K562 (cell line): Measurements from ENCODE around the gene SNRNP70. TPM values are rescaled to one million over a fixed set of nuclear protein-coding genes. Genes with fewer than 3 reads are reported as not detected.

Source experiments
- ATAC-seq: fragments of 200-7000 bp; cut with Tn5 transposase; 3 replicates; pipeline ENCODE4 v1.9.1; 2020; ENCODE audit warnings: moderate library complexity
- BruUV-seq: library from RNA; stranded (reverse); fragments of 400-500 nt; replicated peaks from 2 replicates; lab custom pipeline; 2021; lab: Mats Ljungman, UMichigan
- CTCF ChIA-PET: fragments of 300-600 bp; formaldehyde crosslinking; extraction: SDS; loops from one replicate; lab custom pipeline; 2021; ENCODE audit warnings: low intra/inter-chr PET ratio; lab: Yijun Ruan, JAX
- POLR2A ChIA-PET: fragments of 300-600, 350-650 bp; sonication (Branson Sonifier 250); formaldehyde crosslinking; extraction: SDS; loops from one replicate; lab custom pipeline; 2021; ENCODE audit warnings: antibody characterized with exemption, inconsistent platforms; lab: Yijun Ruan, JAX
- DNase-seq, 4 experiments: peaks; one replicate each; pipeline versions ENCODE4 v3.0.0 to v3.0.0-alpha.2; 2011 to 2018; ENCODE audit warnings: low spot score in 3 of 4, mixed read lengths in 3 of 4; ENCODE audit errors: extremely low read depth in 1 of 4
- FAIRE-seq: peaks from 2 replicates; lab custom pipeline; 2011; peaks lifted over from hg19 to GRCh38; lab: Jason Lieb, UNC
- H2AFZ ChIP-seq: 2 replicates; pipeline ENCODE4 v1.6.0; 2011; ENCODE audit warnings: low read depth, low read length, control low read depth, inconsistent platforms
- H3K27ac ChIP-seq: fragments of 200-600 bp; 3 replicates; pipeline ENCODE4 v1.8.0; 2011; ENCODE audit warnings: low read depth, mild to moderate bottlenecking, control low read depth, inconsistent platforms, low read length, moderate library complexity, mixed read lengths; ENCODE audit errors: extremely low read depth
- H3K27me3 ChIP-seq, 2 experiments: fragments of 300-600 bp in 1 of 2; 2 replicates in 1 of 2; 3 replicates in 1 of 2; pipeline versions ENCODE4 v1.6.0 to v1.8.0; 2011; ENCODE audit warnings: inconsistent platforms in 2 of 2, low read length in 2 of 2, mild to moderate bottlenecking in 1 of 2, mixed read lengths in 1 of 2, moderate library complexity in 1 of 2; ENCODE audit not compliant: control insufficient read depth in 2 of 2, insufficient read depth in 2 of 2
- H3K36me3 ChIP-seq: fragments of 300-600 bp; 3 replicates; pipeline ENCODE4 v1.8.0; 2011; ENCODE audit warnings: mild to moderate bottlenecking, low read length, inconsistent platforms; ENCODE audit not compliant: control insufficient read depth, insufficient read depth
- H3K4me1 ChIP-seq, 2 experiments: fragments of 200-600 bp in 1 of 2; replicated peaks in 1 of 2; 2 replicates in 1 of 2; 3 replicates in 1 of 2; pipeline versions ENCODE4 v1.5.1 to v1.8.0; 2011; ENCODE audit warnings: inconsistent platforms in 2 of 2, low read length in 2 of 2, mild to moderate bottlenecking in 1 of 2, mixed read lengths in 1 of 2, moderate library complexity in 1 of 2; ENCODE audit not compliant: control insufficient read depth in 2 of 2, insufficient read depth in 2 of 2
- H3K4me2 ChIP-seq: 2 replicates; pipeline ENCODE4 v1.6.1; 2011; ENCODE audit warnings: low read length, control low read depth, inconsistent platforms, mixed read lengths; ENCODE audit not compliant: insufficient read depth
- H3K4me3 ChIP-seq: fragments of 200-600 bp; sonication (generic), shearing (Covaris generic); 2 replicates; pipeline ENCODE4 v1.5.1; 2016; ENCODE audit warnings: control low read depth, inconsistent platforms
- H3K79me2 ChIP-seq: fragments of 200-600 bp; 3 replicates; pipeline ENCODE4 v1.8.0; 2011; ENCODE audit warnings: low read length, inconsistent platforms; ENCODE audit not compliant: control insufficient read depth, insufficient read depth
- H3K9ac ChIP-seq, 2 experiments: 2 replicates each; pipeline versions ENCODE4 v1.6.0 to v1.6.1; 2011; ENCODE audit warnings: low read depth in 2 of 2, low read length in 2 of 2, control low read depth in 1 of 2, inconsistent platforms in 1 of 2, mild to moderate bottlenecking in 1 of 2, mixed read lengths in 1 of 2; ENCODE audit not compliant: insufficient read depth in 1 of 2
- H3K9me1 ChIP-seq: one replicate; pipeline ENCODE4 v1.6.0; 2011; ENCODE audit warnings: inconsistent platforms, mild to moderate bottlenecking, low read length, moderate library complexity; ENCODE audit not compliant: control insufficient read depth, insufficient read depth
- H3K9me3 ChIP-seq: replicated peaks from 2 replicates; pipeline ENCODE4 v1.5.1; 2011; ENCODE audit warnings: low read depth, low read length, inconsistent platforms; ENCODE audit not compliant: control insufficient read depth, insufficient read depth
- H4K20me1 ChIP-seq: replicated peaks from 2 replicates; pipeline ENCODE4 v1.6.1; 2011; ENCODE audit warnings: low read length, inconsistent platforms, mixed read lengths; ENCODE audit not compliant: control insufficient read depth, insufficient read depth
- POLR2A ChIP-seq: fragments of 450-650 bp; conservative IDR thresholded peaks from 2 replicates; pipeline ENCODE4 v1.6.1; 2016
- RBFOX2 ChIP-seq: fragments of 200-400 bp; formaldehyde crosslinking; IDR thresholded peaks from 2 replicates; pipeline ENCODE4 v1.6.1; 2017; ENCODE audit warnings: low read depth, mild to moderate bottlenecking, low read length, moderate library complexity
- RFX1 ChIP-seq: fragments of 450-650 bp; IDR thresholded peaks from 2 replicates; pipeline ENCODE4 v1.6.1; 2016; ENCODE audit warnings: mild to moderate bottlenecking, moderate library complexity
- WGBS: fragments of 100-300 bp; shearing (Covaris generic); methylation state at CpG from one replicate; pipeline ENCODE4 v1.1.6; 2016; ENCODE audit warnings: low coverage, mixed read lengths; ENCODE audit not compliant: insufficient coverage; ENCODE audit errors: missing lambda C conversion rate; 5-methylcytosine and 5-hydroxymethylcytosine counted together
- in situ Hi-C: fragments of 300-500 bp; cut with MboI; formaldehyde crosslinking; loops from 4 replicates; pipeline ENCODE4 v1.15.0; 2018; ENCODE audit warnings: inconsistent platforms, mixed read lengths
- intact Hi-C: fragments of 100-400 bp; cut with micrococcal nuclease; formaldehyde crosslinking; loops from 2 replicates; pipeline ENCODE4 v1.14.2; 2022
- polyA plus RNA-seq, 8 experiments: library from polyadenylated mRNA; depleted of rRNA in 4 of 8; stranded (reverse) in 5 of 8; unstranded in 3 of 8; fragments of >200 nt; fragmentation: Nextera tagmentation in 2 of 8; fragmentation: Illumina TruSeq in 1 of 8; extraction: Ambion mirVana in 2 of 8; extraction: Trizol in 1 of 8; gene quantifications; 2 replicates each; pipeline versions ENCODE4 v1.2.1 to v1.2.3, GENCODE V29; 2011 to 2014; ENCODE audit warnings: inconsistent platforms in 1 of 8, missing spikeins in 1 of 8
- total RNA-seq, 7 experiments: library from RNA; depleted of rRNA in 6 of 7; stranded (reverse); fragments of >200 nt in 6 of 7; fragmentation: Illumina TruSeq in 2 of 7; extraction: Trizol in 2 of 7; gene quantifications; 2 replicates each; pipeline versions ENCODE4 v1.2.1 to v1.2.3, GENCODE V29; 2011 to 2021; ENCODE audit warnings: low replicate concordance in 1 of 7
- TF ChIP-seq, protein P1 (sequence below), 2 experiments: fragments of 450-650 bp in 1 of 2; IDR thresholded peaks; 2 replicates each; pipeline ENCODE4 v1.6.1; 2011 to 2017; ENCODE audit warnings: low read depth in 2 of 2, antibody characterized with exemption in 1 of 2, borderline replicate concordance in 1 of 2, low read length in 1 of 2, mild to moderate bottlenecking in 1 of 2, mixed read lengths in 1 of 2; ENCODE audit not compliant: control insufficient read depth in 1 of 2

The SNRNP70 gene
- total and polyA plus RNA-seq, 9 of the 15 experiments (the other 6 are each of a cell fraction or from before 2014, with no cell fraction given) = 2.8 to 496 (median 136) TPM

DNA sequence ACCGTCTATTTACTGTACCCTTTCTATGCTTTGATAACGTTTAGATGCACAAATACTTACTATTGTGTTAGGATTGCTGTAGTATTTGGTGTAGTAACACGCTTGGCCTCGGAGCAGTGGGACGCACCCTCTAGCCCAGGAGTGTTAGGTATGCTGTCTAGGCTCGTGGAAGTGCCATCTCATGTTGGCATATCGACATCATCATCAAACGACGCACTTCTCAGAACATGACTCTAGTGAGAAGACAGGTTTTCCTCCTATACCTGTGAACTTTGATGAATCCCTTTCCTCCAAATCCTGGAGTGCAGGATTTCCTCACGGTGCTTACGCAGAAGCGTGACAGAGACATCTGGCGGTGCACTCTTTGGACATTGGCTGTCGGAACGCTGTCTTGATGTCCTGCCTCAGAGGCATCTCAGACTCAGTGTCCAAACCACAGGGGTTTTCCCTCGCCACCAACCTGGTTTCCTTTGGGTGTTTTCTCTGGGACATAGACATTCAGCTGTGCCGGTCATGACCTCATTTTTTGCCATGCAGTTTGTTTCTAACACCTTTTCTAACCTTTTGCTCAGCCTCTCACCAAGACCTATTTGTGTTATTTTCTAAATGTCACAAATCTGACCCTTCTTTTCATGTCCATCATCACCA lies 6.3 kb downstream of the SNRNP70 start:
- in situ Hi-C loops = no loop called here
- POLR2A ChIA-PET = no interaction called here
- H3K27ac ChIP-seq = no peak overlapping the region
- CTCF ChIA-PET = no interaction called here
- no peak overlapping the region for H3K4me3 ChIP-seq
- no peaks in the 10 kb centered on the region for H3K9me3 ChIP-seq
- peaks cover 8 to 17% of the 10 kb centered on the region in 2 experiments; a peak in 2 of 5 replicates for H3K4me1 ChIP-seq
- H2AFZ ChIP-seq = no peak overlapping the region
- peaks cover 34% of the 10 kb centered on the region for H4K20me1 ChIP-seq
- no TSS peak for BruUV-seq
- peak in 1 of 4 experiments; percentile 5 for DNase-seq
- H3K79me2 ChIP-seq = peaks cover 77% of the 10 kb centered on the region
- FAIRE-seq = no peak
- H3K9ac ChIP-seq = no peak overlapping the region
- intact Hi-C loops = no loop called here
- peaks cover 93% of the 10 kb centered on the region for H3K36me3 ChIP-seq
- no peaks in the 10 kb centered on the region for H3K27me3 ChIP-seq
- no peak for ATAC-seq
- TF ChIP-seq RFX1 (no peak), POLR2A (0 out of 2 replicates have a peak, but pooled peaks have one; percentile 7), RBFOX2 (peak; percentile 29; the same call in 1 of the 2 replicates)
- TF ChIP-seq, protein P1, sequence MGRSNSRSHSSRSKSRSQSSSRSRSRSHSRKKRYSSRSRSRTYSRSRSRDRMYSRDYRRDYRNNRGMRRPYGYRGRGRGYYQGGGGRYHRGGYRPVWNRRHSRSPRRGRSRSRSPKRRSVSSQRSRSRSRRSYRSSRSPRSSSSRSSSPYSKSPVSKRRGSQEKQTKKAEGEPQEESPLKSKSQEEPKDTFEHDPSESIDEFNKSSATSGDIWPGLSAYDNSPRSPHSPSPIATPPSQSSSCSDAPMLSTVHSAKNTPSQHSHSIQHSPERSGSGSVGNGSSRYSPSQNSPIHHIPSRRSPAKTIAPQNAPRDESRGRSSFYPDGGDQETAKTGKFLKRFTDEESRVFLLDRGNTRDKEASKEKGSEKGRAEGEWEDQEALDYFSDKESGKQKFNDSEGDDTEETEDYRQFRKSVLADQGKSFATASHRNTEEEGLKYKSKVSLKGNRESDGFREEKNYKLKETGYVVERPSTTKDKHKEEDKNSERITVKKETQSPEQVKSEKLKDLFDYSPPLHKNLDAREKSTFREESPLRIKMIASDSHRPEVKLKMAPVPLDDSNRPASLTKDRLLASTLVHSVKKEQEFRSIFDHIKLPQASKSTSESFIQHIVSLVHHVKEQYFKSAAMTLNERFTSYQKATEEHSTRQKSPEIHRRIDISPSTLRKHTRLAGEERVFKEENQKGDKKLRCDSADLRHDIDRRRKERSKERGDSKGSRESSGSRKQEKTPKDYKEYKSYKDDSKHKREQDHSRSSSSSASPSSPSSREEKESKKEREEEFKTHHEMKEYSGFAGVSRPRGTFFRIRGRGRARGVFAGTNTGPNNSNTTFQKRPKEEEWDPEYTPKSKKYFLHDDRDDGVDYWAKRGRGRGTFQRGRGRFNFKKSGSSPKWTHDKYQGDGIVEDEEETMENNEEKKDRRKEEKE (IDR thresholded peaks at IDR 0.05; ENCODE audit: borderline replicate concordance in 1 of 2, control insufficient read depth in 1 of 2, low read depth in 2 of 2, low read length in 1 of 2) = no peak
- WGBS = 96% methylated on average over 17 of the region's 17 CpGs
- H3K9me1 ChIP-seq = no peaks in the 10 kb centered on the region
- H3K4me2 ChIP-seq = no peak overlapping the region
